Vagina (tissue), 2 donors: ENCODE measurements around the gene ENPP5.

ENCODE experiments used
- POLR2A ChIP-seq, 2 donors: fragments of 450-650 bp; IDR thresholded peaks; one replicate each; pipeline ENCODE4 v1.6.1; 2017; ENCODE audit warnings: antibody characterized with exemption in 2 of 2, mild to moderate bottlenecking in 2 of 2, moderate library complexity in 2 of 2
- POLR2AphosphoS5 ChIP-seq, 2 donors: sonication (generic); formaldehyde crosslinking; IDR thresholded peaks; one replicate each; pipeline ENCODE4 v1.9.0; 2017; ENCODE audit warnings: antibody characterized with exemption in 2 of 2, mild to moderate bottlenecking in 2 of 2, low read depth in 1 of 2; ENCODE audit not compliant: insufficient read depth in 1 of 2
- TF ChIP-seq, protein P1 (sequence below), 3 experiments: fragments of 450-650 bp in 2 of 3; fragments of 200-600 bp in 1 of 3; sonication (generic) in 1 of 3; IDR thresholded peaks; one replicate each; pipeline ENCODE4 v1.5.1; 2017 to 2019; ENCODE audit warnings: antibody characterized with exemption in 3 of 3, mild to moderate bottlenecking in 2 of 3, moderate library complexity in 2 of 3

DNA sequence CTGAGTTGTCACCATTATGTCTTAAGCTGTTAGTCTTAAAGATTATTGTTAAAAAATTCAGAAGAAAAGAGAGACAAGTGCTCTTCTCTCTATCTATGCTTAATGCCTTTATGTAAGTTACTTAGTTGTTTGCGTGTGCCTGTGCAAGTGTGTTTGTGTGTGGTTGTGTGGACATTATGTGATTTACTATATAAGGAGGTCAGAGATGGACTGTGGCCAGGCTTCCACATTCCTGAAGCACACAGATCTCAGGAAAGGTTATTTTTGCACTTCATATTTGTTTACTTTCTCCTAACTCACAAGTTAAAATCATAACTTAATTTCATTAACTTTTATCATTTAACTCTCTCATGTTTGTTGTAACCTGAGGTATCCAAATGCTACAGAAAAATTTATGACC, 26.5 kb downstream of the ENPP5 start:
- TF ChIP-seq, protein P1, sequence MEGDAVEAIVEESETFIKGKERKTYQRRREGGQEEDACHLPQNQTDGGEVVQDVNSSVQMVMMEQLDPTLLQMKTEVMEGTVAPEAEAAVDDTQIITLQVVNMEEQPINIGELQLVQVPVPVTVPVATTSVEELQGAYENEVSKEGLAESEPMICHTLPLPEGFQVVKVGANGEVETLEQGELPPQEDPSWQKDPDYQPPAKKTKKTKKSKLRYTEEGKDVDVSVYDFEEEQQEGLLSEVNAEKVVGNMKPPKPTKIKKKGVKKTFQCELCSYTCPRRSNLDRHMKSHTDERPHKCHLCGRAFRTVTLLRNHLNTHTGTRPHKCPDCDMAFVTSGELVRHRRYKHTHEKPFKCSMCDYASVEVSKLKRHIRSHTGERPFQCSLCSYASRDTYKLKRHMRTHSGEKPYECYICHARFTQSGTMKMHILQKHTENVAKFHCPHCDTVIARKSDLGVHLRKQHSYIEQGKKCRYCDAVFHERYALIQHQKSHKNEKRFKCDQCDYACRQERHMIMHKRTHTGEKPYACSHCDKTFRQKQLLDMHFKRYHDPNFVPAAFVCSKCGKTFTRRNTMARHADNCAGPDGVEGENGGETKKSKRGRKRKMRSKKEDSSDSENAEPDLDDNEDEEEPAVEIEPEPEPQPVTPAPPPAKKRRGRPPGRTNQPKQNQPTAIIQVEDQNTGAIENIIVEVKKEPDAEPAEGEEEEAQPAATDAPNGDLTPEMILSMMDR (IDR thresholded peaks at IDR 0.05), result no peak
- TF ChIP-seq POLR2AphosphoS5 (IDR thresholded peaks at IDR 0.05; ENCODE audit: insufficient read depth in 1 of 2, low read depth in 1 of 2) (no peak), POLR2A (IDR thresholded peaks at IDR 0.05) (no peak)
